Adrenal gland (tissue), 12 donors: ENCODE results near the gene HSPA12A. TPM values are rescaled to one million over a fixed set of nuclear protein-coding genes. Genes with fewer than 3 reads are reported as not detected.

Source experiments
- DNase-seq, 7 donors: peaks; one replicate each; pipeline ENCODE4 v3.0.0-alpha.2; 2019 to 2020
- H3K27ac ChIP-seq, 5 donors: fragments of 200-600 bp; sonication (generic) in 4 of 5; 1 replicate in 3 of 5; 2 replicates in 2 of 5; pipeline versions ENCODE4 v1.5.1 to v1.8.0; 2016 to 2020; ENCODE audit warnings: mild to moderate bottlenecking in 1 of 5
- H3K27me3 ChIP-seq: fragments of 200-600 bp; 2 replicates; pipeline ENCODE4 v1.8.0; 2021
- H3K36me3 ChIP-seq, 2 donors: fragments of 200-600 bp; replicated peaks in 1 of 2; 1 replicate in 1 of 2; 2 replicates in 1 of 2; pipeline versions ENCODE4 v1.5.1 to v1.8.0; 2018 to 2022
- H3K4me1 ChIP-seq, 2 donors: fragments of 200-600 bp; replicated peaks in 1 of 2; 1 replicate in 1 of 2; 2 replicates in 1 of 2; pipeline versions ENCODE4 v1.5.1 to v1.8.0; 2018 to 2021
- H3K4me3 ChIP-seq, 4 donors: fragments of 200-600 bp; sonication (generic) in 3 of 4; one replicate each; pipeline ENCODE4 v1.5.1; 2016 to 2018
- H3K9me3 ChIP-seq, 3 donors: fragments of 200-600 bp; sonication (generic) in 1 of 3; replicated peaks in 1 of 3; 1 replicate in 2 of 3; 2 replicates in 1 of 3; pipeline versions ENCODE4 v1.5.1 to v1.8.0; 2016 to 2021
- POLR2A ChIP-seq, 2 donors: fragments of 450-650 bp; IDR thresholded peaks; one replicate each; pipeline ENCODE4 v1.6.1; 2017; ENCODE audit warnings: antibody characterized with exemption in 2 of 2, mild to moderate bottlenecking in 2 of 2, moderate library complexity in 1 of 2
- WGBS, 4 donors: extraction: QIAGEN DNeasy Blood & Tissue Kit in 2 of 4; methylation state at CpG; one replicate each; pipeline versions ENCODE4 v1.1.5 to v1.1.7; 2013 to 2017; 5-methylcytosine and 5-hydroxymethylcytosine counted together
- intact Hi-C, 2 donors: fragments of 100-400 bp; cut with DNase I; formaldehyde crosslinking; loops; one replicate each; pipeline versions ENCODE4 v1.14.1 to v1.15.0; 2022 to 2023
- polyA plus RNA-seq, 3 donors: library from polyadenylated mRNA; stranded (reverse); fragments of 200-250 nt in 2 of 3; fragments of 350-450 nt in 1 of 3; fragmentation: Illumina TruSeq in 1 of 3; extraction: RNeasy Lipid Tissue Mini Kit (QIAGEN cat#74804) in 1 of 3; gene quantifications; one replicate each; pipeline ENCODE4 v1.2.3, GENCODE V29; 2013 to 2014
- total RNA-seq, 9 donors: library from RNA; depleted of rRNA in 4 of 9; stranded (reverse); fragments of >200 nt in 4 of 9; fragments of 120-200 nt in 1 of 9; fragmentation: NEBNext Ultra II Directional in 1 of 9; extraction: Animal tissue kit (Norgen Biotek cat#: 25700) in 1 of 9; gene quantifications; one replicate each; pipeline versions ENCODE4 v1.1.0 to v1.2.4, GENCODE V29; 2013 to 2023
- TF ChIP-seq, protein P1 (sequence below), 6 experiments: fragments of 450-650 bp in 4 of 6; fragments of 200-600 bp in 2 of 6; sonication (generic) in 1 of 6; IDR thresholded peaks; 1 replicate in 5 of 6; 2 replicates in 1 of 6; pipeline versions ENCODE4 v1.5.1 to v1.8.0; 2016 to 2021; ENCODE audit warnings: antibody characterized with exemption in 6 of 6, mild to moderate bottlenecking in 2 of 6, moderate library complexity in 1 of 6
- donor health status: healthy with polysubstance abuse.
- donor health status: Bipolar disorder and iron deficiency.
- donor health status: DM: yes; HTN: yes; CAD: no.
- donor health status: DM: no; HTN: no; CAD: no.
- donor health status: DM: no; HTN: no; CAD: no.
- donor health status: DM: yes; HTN: yes; CAD: no.

Gene HSPA12A
- total and polyA plus RNA-seq, 12 donors, result 20.1 to 61.3 (median 46.3) TPM

DNA sequence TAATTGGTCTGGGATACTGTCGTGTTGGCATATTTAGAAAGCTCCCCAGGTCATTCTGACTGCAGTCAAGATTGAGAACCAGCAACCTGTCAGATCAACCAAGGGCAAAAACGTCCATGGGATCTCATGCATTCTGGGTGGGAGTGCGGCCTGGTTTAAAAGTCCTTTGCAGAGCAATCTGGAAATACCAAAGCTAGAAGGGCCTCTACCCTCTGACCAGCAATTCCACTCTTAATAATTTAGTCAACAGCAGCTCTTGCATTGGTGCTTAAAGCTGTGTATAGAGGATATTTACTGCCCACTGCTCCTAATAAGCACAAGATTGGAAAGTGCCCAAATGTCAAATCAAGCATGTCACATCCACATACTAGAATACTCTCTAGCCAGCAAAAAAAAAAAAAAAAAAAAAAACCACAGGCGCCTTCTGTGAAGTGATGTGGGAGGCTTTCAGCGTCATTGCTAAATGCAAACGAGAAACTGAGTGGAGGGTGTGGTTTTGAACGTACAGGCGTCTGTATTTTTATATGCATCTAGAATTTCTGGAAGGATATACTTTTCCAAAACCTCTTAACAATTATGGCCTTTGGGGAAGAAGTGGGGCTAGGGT lies 44.8 kb upstream of the HSPA12A start:
- H3K4me3 ChIP-seq, result no peak overlapping the region
- 77 to 89% (median 82%) methylated on average over 8 of the region's 8 CpGs for WGBS, 4 donors

GRCh38 chr10:116785867-116786266 lies 43.5 kb upstream of the HSPA12A start:
- Histone ChIP-seq H3K36me3 (no peaks in the 10 kb centered on the region), H3K9me3 (no peaks in the 10 kb centered on the region), H3K27me3 (no peaks in the 10 kb centered on the region), H3K27ac (no peak overlapping the region), H3K4me1 (peaks cover 0 to 10% of the 10 kb centered on the region in 2 donors), H3K4me3 (no peak overlapping the region)
- WGBS, 4 donors, result 93 to 97% (median 96%) methylated on average over 8 of the region's 8 CpGs
- no peak for DNase-seq
- intact Hi-C loops, result loop anchor here (2.0 to 5.0 kb wide), 3 partner anchors 99 to 154 kb away; no protein-coding TSS in a partner anchor
- no peak for TF ChIP-seq POLR2A (IDR thresholded peaks at IDR 0.05)
- TF ChIP-seq, protein P1, sequence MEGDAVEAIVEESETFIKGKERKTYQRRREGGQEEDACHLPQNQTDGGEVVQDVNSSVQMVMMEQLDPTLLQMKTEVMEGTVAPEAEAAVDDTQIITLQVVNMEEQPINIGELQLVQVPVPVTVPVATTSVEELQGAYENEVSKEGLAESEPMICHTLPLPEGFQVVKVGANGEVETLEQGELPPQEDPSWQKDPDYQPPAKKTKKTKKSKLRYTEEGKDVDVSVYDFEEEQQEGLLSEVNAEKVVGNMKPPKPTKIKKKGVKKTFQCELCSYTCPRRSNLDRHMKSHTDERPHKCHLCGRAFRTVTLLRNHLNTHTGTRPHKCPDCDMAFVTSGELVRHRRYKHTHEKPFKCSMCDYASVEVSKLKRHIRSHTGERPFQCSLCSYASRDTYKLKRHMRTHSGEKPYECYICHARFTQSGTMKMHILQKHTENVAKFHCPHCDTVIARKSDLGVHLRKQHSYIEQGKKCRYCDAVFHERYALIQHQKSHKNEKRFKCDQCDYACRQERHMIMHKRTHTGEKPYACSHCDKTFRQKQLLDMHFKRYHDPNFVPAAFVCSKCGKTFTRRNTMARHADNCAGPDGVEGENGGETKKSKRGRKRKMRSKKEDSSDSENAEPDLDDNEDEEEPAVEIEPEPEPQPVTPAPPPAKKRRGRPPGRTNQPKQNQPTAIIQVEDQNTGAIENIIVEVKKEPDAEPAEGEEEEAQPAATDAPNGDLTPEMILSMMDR (IDR thresholded peaks at IDR 0.05), result no peak

More for the DNA sequence above, 44.8 kb upstream of the HSPA12A start:
- peaks cover 0 to 10% of the 10 kb centered on the region in 2 donors for H3K4me1 ChIP-seq
- TF ChIP-seq POLR2A (IDR thresholded peaks at IDR 0.05), result no peak
- TF ChIP-seq, protein P1 (IDR thresholded peaks at IDR 0.05), result no peak
- no peaks in the 10 kb centered on the region for H3K36me3 ChIP-seq
- intact Hi-C loops, result loop anchor here (2.0 to 5.0 kb wide), 3 partner anchors 100 to 155 kb away; no protein-coding TSS in a partner anchor
- H3K27ac ChIP-seq, result no peak overlapping the region
- H3K9me3 ChIP-seq, result no peaks in the 10 kb centered on the region
- no peak for DNase-seq
- H3K27me3 ChIP-seq, result no peaks in the 10 kb centered on the region

DNA sequence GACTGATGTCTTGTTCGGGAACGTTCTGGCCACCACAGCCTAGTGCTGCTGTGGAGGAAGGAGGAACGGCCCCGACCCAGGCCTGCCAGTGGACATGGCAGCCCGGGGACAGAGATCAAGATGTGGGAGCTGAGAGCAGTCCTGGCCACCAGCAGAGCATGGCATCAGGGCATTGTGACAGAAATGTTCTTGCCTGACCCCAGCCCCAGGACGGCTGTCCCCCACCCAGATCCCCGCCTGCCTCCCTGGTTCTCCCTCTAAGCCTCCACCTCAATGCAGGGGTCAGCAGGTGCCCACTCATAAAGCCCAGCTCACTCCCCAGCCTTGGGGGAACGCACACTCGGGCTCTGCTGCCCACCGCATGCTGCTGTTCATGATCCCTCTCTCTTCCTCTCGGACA lies 42.9 kb upstream of the HSPA12A start:
- DNase-seq, result no peak
- Histone ChIP-seq H3K4me1 (peaks cover 0 to 10% of the 10 kb centered on the region in 2 donors), H3K4me3 (no peak overlapping the region), H3K36me3 (no peaks in the 10 kb centered on the region), H3K9me3 (no peaks in the 10 kb centered on the region), H3K27ac (no peak overlapping the region), H3K27me3 (no peaks in the 10 kb centered on the region)
- TF ChIP-seq, protein P1 (IDR thresholded peaks at IDR 0.05), result no peak
- no peak for TF ChIP-seq POLR2A (IDR thresholded peaks at IDR 0.05)
- intact Hi-C loops, result loop anchor here (5.0 kb wide), 2 partner anchors 98 to 153 kb away; no protein-coding TSS in a partner anchor
- 91 to 98% (median 92%) methylated on average over 11 of the region's 11 CpGs for WGBS, 4 donors

DNA sequence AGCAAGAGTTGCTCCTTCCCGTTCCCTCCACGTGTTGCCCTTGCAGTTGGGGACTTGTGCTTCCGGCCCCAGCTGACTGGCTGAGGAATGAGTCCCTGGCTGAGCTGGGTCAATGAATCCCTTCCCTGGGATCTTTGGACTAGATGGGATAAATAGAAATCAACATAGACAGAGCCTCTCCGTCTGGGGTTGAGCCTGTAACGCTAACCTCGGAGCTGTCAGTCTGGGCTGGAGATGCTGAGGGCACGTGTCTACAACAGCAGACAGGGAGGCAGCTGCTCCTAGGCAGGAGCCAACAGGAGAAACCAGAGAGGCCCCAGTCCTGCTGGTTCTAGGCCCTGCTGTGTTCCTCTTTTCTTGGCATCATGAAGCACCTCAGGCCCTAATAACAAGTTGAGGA lies 42.3 kb upstream of the HSPA12A start:
- WGBS, 4 donors, result 93 to 97% (median 95%) methylated on average over 7 of the region's 7 CpGs
- Histone ChIP-seq H3K36me3 (no peaks in the 10 kb centered on the region), H3K27me3 (no peaks in the 10 kb centered on the region), H3K27ac (no peak overlapping the region), H3K4me3 (no peak overlapping the region), H3K9me3 (no peaks in the 10 kb centered on the region), H3K4me1 (peaks cover 0 to 10% of the 10 kb centered on the region in 2 donors)
- DNase-seq, result no peak
- intact Hi-C loops, result loop anchor here (5.0 kb wide), 2 partner anchors 97 to 152 kb away; no protein-coding TSS in a partner anchor
- no peak for TF ChIP-seq POLR2A (IDR thresholded peaks at IDR 0.05)
- TF ChIP-seq, protein P1 (IDR thresholded peaks at IDR 0.05), result no peak
